Measurements from ENCODE around the gene REEP1.

Gene REEP1

GRCh38 chr2:86251840-86252266, 85.6 kb downstream of the REEP1 start:
- no peak for TF ChIP-seq RAD21 (IDR thresholded peaks at IDR 0.05; ENCODE audit: low read depth)
- no peak for TF ChIP-seq YY1 (IDR thresholded peaks at IDR 0.05; ENCODE audit: low read depth)
- no peak for TF ChIP-seq TAF1 (IDR thresholded peaks at IDR 0.05; ENCODE audit: low read depth)
- no peak for TF ChIP-seq FOXM1 (IDR thresholded peaks at IDR 0.05; ENCODE audit: borderline replicate concordance, low read depth)
- TF ChIP-seq, protein P1, sequence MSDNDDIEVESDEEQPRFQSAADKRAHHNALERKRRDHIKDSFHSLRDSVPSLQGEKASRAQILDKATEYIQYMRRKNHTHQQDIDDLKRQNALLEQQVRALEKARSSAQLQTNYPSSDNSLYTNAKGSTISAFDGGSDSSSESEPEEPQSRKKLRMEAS (IDR thresholded peaks at IDR 0.05), result no peak
- TF ChIP-seq EGR1 (IDR thresholded peaks at IDR 0.05), result no peak
- no peak for TF ChIP-seq NFIC (IDR thresholded peaks at IDR 0.05)
- TF ChIP-seq ZBTB7A (IDR thresholded peaks at IDR 0.05; ENCODE audit: low read depth), result no peak
- no peak for TF ChIP-seq CEBPB (IDR thresholded peaks at IDR 0.05)
- no peak for TF ChIP-seq REST (IDR thresholded peaks at IDR 0.05; ENCODE audit: low read depth)
- no peak for TF ChIP-seq CREB1 (IDR thresholded peaks at IDR 0.05; ENCODE audit: low read depth)
- no peak for TF ChIP-seq USF1 (IDR thresholded peaks at IDR 0.05)
- TF ChIP-seq EP300 (IDR thresholded peaks at IDR 0.05; ENCODE audit: borderline replicate concordance), result no peak
- TF ChIP-seq TEAD4 (IDR thresholded peaks at IDR 0.05), result no peak

DNA sequence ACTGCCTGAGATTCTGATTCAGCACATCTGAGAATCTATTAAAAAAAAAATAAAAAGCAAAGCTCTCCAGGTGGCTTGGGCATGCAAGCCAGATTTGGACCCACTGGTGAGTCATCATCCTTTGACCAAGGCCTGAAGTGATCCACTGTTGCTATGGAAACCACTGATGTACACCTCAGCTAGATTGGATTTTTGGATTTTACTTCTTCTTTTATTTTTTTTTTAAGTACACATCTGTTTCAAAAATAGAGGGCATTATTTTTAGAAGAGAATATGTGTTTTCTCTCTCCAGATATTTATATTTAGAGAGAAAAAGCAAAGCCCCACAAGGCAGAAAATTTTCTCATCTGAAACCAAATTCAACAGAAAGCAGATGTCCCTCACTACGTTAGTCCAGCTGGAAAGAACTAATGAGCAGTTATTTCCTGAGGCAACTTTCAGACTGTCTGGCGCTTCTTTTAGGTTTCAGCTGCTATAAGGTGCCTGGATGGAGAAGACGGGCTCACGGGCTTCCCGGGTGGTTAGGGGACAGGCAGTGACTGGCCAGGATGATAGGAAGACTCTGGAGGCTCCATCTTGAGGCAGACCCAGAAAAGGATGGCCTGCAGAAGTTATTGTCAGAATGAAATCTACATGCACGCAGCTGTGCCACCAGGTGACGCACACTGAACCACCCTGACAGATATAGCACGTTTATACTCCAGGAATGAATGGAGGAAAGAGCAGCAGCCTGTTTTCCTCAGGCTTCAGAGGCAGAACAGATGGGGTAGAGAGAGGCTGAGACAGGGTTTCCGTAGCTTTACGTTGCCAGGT, 87.6 kb downstream of the REEP1 start:
- TF ChIP-seq REST (IDR thresholded peaks at IDR 0.05; ENCODE audit: low read depth) (no peak), RAD21 (IDR thresholded peaks at IDR 0.05; ENCODE audit: low read depth) (no peak), YY1 (IDR thresholded peaks at IDR 0.05; ENCODE audit: low read depth) (no peak), FOXM1 (IDR thresholded peaks at IDR 0.05; ENCODE audit: borderline replicate concordance, low read depth) (no peak), ZBTB7A (IDR thresholded peaks at IDR 0.05; ENCODE audit: low read depth) (no peak), CEBPB (IDR thresholded peaks at IDR 0.05) (no peak), CREB1 (IDR thresholded peaks at IDR 0.05; ENCODE audit: low read depth) (no peak), TEAD4 (IDR thresholded peaks at IDR 0.05) (no peak)
- TF ChIP-seq, protein P1 (IDR thresholded peaks at IDR 0.05), result no peak

DNA sequence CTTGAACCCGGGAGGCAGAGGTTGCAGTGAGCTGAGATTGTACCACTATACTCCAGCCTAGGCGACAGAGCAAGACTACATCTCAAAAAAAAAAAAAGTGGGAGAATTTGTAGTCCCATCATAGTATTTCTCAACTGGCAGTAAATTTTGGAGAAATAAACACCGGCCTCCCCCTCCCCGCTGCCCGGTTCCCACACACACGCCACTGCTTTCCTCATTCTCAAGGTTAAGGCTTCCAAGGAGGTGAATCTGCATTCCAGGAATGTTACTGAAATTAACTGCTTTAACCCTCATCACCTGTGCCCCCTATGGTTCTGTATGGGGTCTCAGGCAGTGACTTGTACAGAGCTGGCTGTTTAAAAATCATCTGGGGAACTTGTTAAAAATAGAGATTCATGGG, 88.2 kb downstream of the REEP1 start:
- TF ChIP-seq TEAD4 (IDR thresholded peaks at IDR 0.05) (no peak), TCF12 (IDR thresholded peaks at IDR 0.05; ENCODE audit: low read depth) (no peak), ZBTB7A (IDR thresholded peaks at IDR 0.05; ENCODE audit: low read depth) (no peak), NFIC (IDR thresholded peaks at IDR 0.05) (no peak), EP300 (IDR thresholded peaks at IDR 0.05; ENCODE audit: borderline replicate concordance) (no peak), YY1 (IDR thresholded peaks at IDR 0.05; ENCODE audit: low read depth) (no peak), FOXM1 (IDR thresholded peaks at IDR 0.05; ENCODE audit: borderline replicate concordance, low read depth) (no peak), RAD21 (IDR thresholded peaks at IDR 0.05; ENCODE audit: low read depth) (no peak), CEBPB (IDR thresholded peaks at IDR 0.05) (no peak), CREB1 (IDR thresholded peaks at IDR 0.05; ENCODE audit: low read depth) (no peak), TAF1 (IDR thresholded peaks at IDR 0.05; ENCODE audit: low read depth) (no peak), REST (IDR thresholded peaks at IDR 0.05; ENCODE audit: low read depth) (no peak), EGR1 (IDR thresholded peaks at IDR 0.05) (no peak), USF1 (IDR thresholded peaks at IDR 0.05) (no peak)
- TF ChIP-seq, protein P1 (IDR thresholded peaks at IDR 0.05), result no peak
